Measurements from ENCODE around the gene BAX. TPM values are rescaled to one million over a fixed set of nuclear protein-coding genes. Genes with fewer than 3 reads are reported as not detected.

BAX gene
- total and polyA plus RNA-seq, 2 donors (not counting 1 experiment from before 2014, with no cell fraction given), result 95.3 to 109 TPM

GRCh38 chr19:48988286-48988685 is 33.6 kb downstream of the BAX start:
- Mint-ChIP-seq H3K27me3 (no peaks in the 10 kb centered on the region), H3K4me3 (no peak overlapping the region), H3K9me3 (ENCODE audit: insufficient read depth) (no peaks in the 10 kb centered on the region), H3K4me1 (peaks cover 21% of the 10 kb centered on the region), H3K27ac (no peak overlapping the region)
- 98% methylated on average over 4 of the region's 7 CpGs for WGBS (ENCODE audit: insufficient coverage)
- Histone ChIP-seq H3K79me2 (ENCODE audit: control insufficient read depth, insufficient read depth, low read length) (peaks cover 25% of the 10 kb centered on the region), H3K9ac (ENCODE audit: low read length) (no peak overlapping the region), H3K4me1 (ENCODE audit: control insufficient read depth in 2 of 2, insufficient read depth in 2 of 2, low read length in 2 of 2) (peaks cover 8 to 15% of the 10 kb centered on the region in 2 donors), H3K27me3 (replicated peaks in 1 of 4; ENCODE audit: control extremely low read depth in 1 of 4, control insufficient read depth in 3 of 4, insufficient read depth in 4 of 4, low read length in 3 of 4) (no peaks in the 10 kb centered on the region), H3K4me2 (replicated peaks; ENCODE audit: low read depth, low read length, poor library complexity, severe bottlenecking) (no peak overlapping the region), H3K4me3 (ENCODE audit: control extremely low read depth in 1 of 5, extremely low read depth in 1 of 5, insufficient read depth in 1 of 5, low read depth in 2 of 5, low read length in 4 of 5) (no peak overlapping the region), H3K27ac (ENCODE audit: low read length in 2 of 2) (no peak overlapping the region), H3K9me3 (ENCODE audit: control extremely low read depth in 1 of 3, control insufficient read depth in 2 of 3, insufficient read depth in 1 of 3, low read length in 2 of 3) (no peaks in the 10 kb centered on the region), H2AFZ (ENCODE audit: insufficient read depth, low read depth, low read length, poor library complexity, severe bottlenecking) (no peak overlapping the region), H4K20me1 (ENCODE audit: control insufficient read depth, insufficient read depth, low read length, poor library complexity, severe bottlenecking) (peaks cover 6% of the 10 kb centered on the region), H3K36me3 (replicated peaks in 1 of 2; ENCODE audit: control extremely low read depth in 1 of 2, control insufficient read depth in 1 of 2, extremely low read depth in 1 of 2, insufficient read depth in 2 of 2, low read length in 1 of 2) (peaks cover 0 to 17% of the 10 kb centered on the region in 2 experiments)
- ChIA-PET CTCF (interaction anchor here (1.0 kb wide), 1 partner anchor 11 kb away, joined by 3 read pairs; no protein-coding TSS in a partner anchor), POLR2A (no interaction called here)
- DNase-seq (no peak), ATAC-seq (ENCODE audit: low read depth) (no peak)
- intact Hi-C loops (cut with micrococcal nuclease), result no loop called here
- TF ChIP-seq EZH2 (IDR thresholded peaks at IDR 0.05; ENCODE audit: borderline replicate concordance, insufficient read depth, low read depth, low read length, poor library complexity, severe bottlenecking) (no peak), CTCF (IDR thresholded peaks at IDR 0.05) (no peak)

GRCh38 chr19:48988860-48989259 is 34.2 kb downstream of the BAX start:
- TF ChIP-seq EZH2 (IDR thresholded peaks at IDR 0.05; ENCODE audit: borderline replicate concordance, insufficient read depth, low read depth, low read length, poor library complexity, severe bottlenecking) (no peak), CTCF (IDR thresholded peaks at IDR 0.05) (no peak)
- Mint-ChIP-seq H3K27ac (no peak overlapping the region), H3K4me3 (no peak overlapping the region), H3K27me3 (no peaks in the 10 kb centered on the region), H3K9me3 (ENCODE audit: insufficient read depth) (no peaks in the 10 kb centered on the region), H3K4me1 (peaks cover 27% of the 10 kb centered on the region)
- DNase-seq (no peak), ATAC-seq (ENCODE audit: low read depth) (no peak)
- no peak overlapping the region for H3K9ac ChIP-seq (ENCODE audit: low read length)
- H3K36me3 ChIP-seq (replicated peaks in 1 of 2; ENCODE audit: control extremely low read depth in 1 of 2, control insufficient read depth in 1 of 2, extremely low read depth in 1 of 2, insufficient read depth in 2 of 2, low read length in 1 of 2), result peaks cover 0 to 15% of the 10 kb centered on the region in 2 experiments
- no peaks in the 10 kb centered on the region for H3K27me3 ChIP-seq (replicated peaks in 1 of 4; ENCODE audit: control extremely low read depth in 1 of 4, control insufficient read depth in 3 of 4, insufficient read depth in 4 of 4, low read length in 3 of 4)
- no peak overlapping the region for H2AFZ ChIP-seq (ENCODE audit: insufficient read depth, low read depth, low read length, poor library complexity, severe bottlenecking)
- H3K79me2 ChIP-seq (ENCODE audit: control insufficient read depth, insufficient read depth, low read length), result peaks cover 26% of the 10 kb centered on the region
- H3K9me3 ChIP-seq (ENCODE audit: control extremely low read depth in 1 of 3, control insufficient read depth in 2 of 3, insufficient read depth in 1 of 3, low read length in 2 of 3), result no peaks in the 10 kb centered on the region
- ChIA-PET POLR2A (interaction anchor here (0.6 kb wide), 1 partner anchor 440 kb away, joined by 4 read pairs; no protein-coding TSS in a partner anchor), CTCF (interaction anchor here (0.6 to 1.0 kb wide), 3 partner anchors 200 to 749 kb away, joined by 3 read pairs; no protein-coding TSS in a partner anchor)
- H3K27ac ChIP-seq (ENCODE audit: low read length in 2 of 2), result no peak overlapping the region
- H4K20me1 ChIP-seq (ENCODE audit: control insufficient read depth, insufficient read depth, low read length, poor library complexity, severe bottlenecking), result peaks cover 6% of the 10 kb centered on the region
- H3K4me2 ChIP-seq (replicated peaks; ENCODE audit: low read depth, low read length, poor library complexity, severe bottlenecking), result no peak overlapping the region
- WGBS (ENCODE audit: insufficient coverage), result 94% methylated on average over 9 of the region's 9 CpGs
- peaks cover 8 to 15% of the 10 kb centered on the region in 2 donors for H3K4me1 ChIP-seq (ENCODE audit: control insufficient read depth in 2 of 2, insufficient read depth in 2 of 2, low read length in 2 of 2)
- intact Hi-C loops (cut with micrococcal nuclease), result no loop called here
- no peak overlapping the region for H3K4me3 ChIP-seq (ENCODE audit: control extremely low read depth in 1 of 5, extremely low read depth in 1 of 5, insufficient read depth in 1 of 5, low read depth in 2 of 5, low read length in 4 of 5)
